HFFc6 (cell line): ENCODE measurements around the gene CCT8L2. TPM values are rescaled to one million over a fixed set of nuclear protein-coding genes. Genes with fewer than 3 reads are reported as not detected.
"Not testable (repeated sequence)": the region's sequence is repeated elsewhere in the genome, so short reads cannot be mapped to it uniquely, and the experiment has no call there.

Source experiments
- DNase-seq: peaks from one replicate; pipeline ENCODE4 v3.0.0-alpha.2; 2018
- H3K27ac Mint-ChIP-seq: 2 replicates; pipeline ENCODE4 v1.8.0; 2020; ENCODE audit warnings: mild to moderate bottlenecking, mixed read lengths
- H3K27me3 Mint-ChIP-seq: 2 replicates; pipeline ENCODE4 v1.8.0; 2021; ENCODE audit warnings: mild to moderate bottlenecking, moderate library complexity, mixed read lengths; ENCODE audit not compliant: insufficient read depth
- H3K36me3 Mint-ChIP-seq: 2 replicates; pipeline ENCODE4 v1.8.0; 2021; ENCODE audit warnings: low read depth, mixed read lengths
- H3K4me1 Mint-ChIP-seq: 2 replicates; pipeline ENCODE4 v1.8.0; 2020; ENCODE audit warnings: low read depth, mixed read lengths
- H3K4me3 Mint-ChIP-seq: 2 replicates; pipeline ENCODE4 v1.8.0; 2020; ENCODE audit warnings: mild to moderate bottlenecking, moderate library complexity, mixed read lengths
- H3K9me3 Mint-ChIP-seq: 2 replicates; pipeline ENCODE4 v1.8.0; 2020; ENCODE audit warnings: mild to moderate bottlenecking, mixed read lengths
- CTCF ChIP-seq: fragments of 200-600 bp; sonication (generic); IDR thresholded peaks from 2 replicates; pipeline ENCODE4 v1.5.0; 2021; ENCODE audit warnings: antibody characterized with exemption, mild to moderate bottlenecking
- long read RNA-seq: library from polyadenylated mRNA; unstranded; transcript quantifications from one replicate; pipeline ENCODE4 v2.0.0, GENCODE V29; 2019
- total RNA-seq, 6 experiments: library from RNA; stranded (reverse); fragmentation: NEBNext Ultra II Directional; extraction: Animal tissue kit (Norgen Biotek cat#: 25700); gene quantifications; 2 replicates in 1 of 6; 3 replicates in 5 of 6; pipeline ENCODE4 v1.2.3, GENCODE V29; 2021

Gene CCT8L2
- total RNA-seq = not detected
- long read RNA-seq = 0 reads

GRCh38 chr22:16592710-16593109, at the start of gene CCT8L2:
Gene CCT8L2 (minus strand): TSS chr22:16592810. CDS start chr22:16592550, 260 bp downstream.
- not testable (repeated sequence) for H3K36me3 Mint-ChIP-seq, H3K27ac Mint-ChIP-seq, DNase-seq, H3K4me3 Mint-ChIP-seq, H3K4me1 Mint-ChIP-seq, H3K27me3 Mint-ChIP-seq
- H3K9me3 Mint-ChIP-seq = peaks cover 61% of the 10 kb centered on the region

- H3K9me3 Mint-ChIP-seq = peaks cover 27% of the 10 kb centered on the region
- H3K27ac Mint-ChIP-seq, DNase-seq, H3K27me3 Mint-ChIP-seq, H3K4me3 Mint-ChIP-seq, H3K36me3 Mint-ChIP-seq, H3K4me1 Mint-ChIP-seq: not testable (repeated sequence)
Observed at GRCh38 chr22:16635442-16635841, 42.8 kb upstream of the CCT8L2 start.

- not testable (repeated sequence) for H3K27ac Mint-ChIP-seq, H3K36me3 Mint-ChIP-seq, H3K4me3 Mint-ChIP-seq, H3K27me3 Mint-ChIP-seq, H3K4me1 Mint-ChIP-seq, DNase-seq
- H3K9me3 Mint-ChIP-seq = peaks cover 19% of the 10 kb centered on the region
Observed at GRCh38 chr22:16634092-16634491, 41.5 kb upstream of the CCT8L2 start.

- H3K27ac Mint-ChIP-seq, H3K4me3 Mint-ChIP-seq, H3K36me3 Mint-ChIP-seq, H3K4me1 Mint-ChIP-seq, H3K9me3 Mint-ChIP-seq, H3K27me3 Mint-ChIP-seq, DNase-seq: not testable (repeated sequence)
Observed at GRCh38 chr22:16628476-16628875, 35.9 kb upstream of the CCT8L2 start.

GRCh38 chr22:16625018-16625417, 32.4 kb upstream of the CCT8L2 start:
- not testable (repeated sequence) for DNase-seq, H3K27me3 Mint-ChIP-seq, H3K9me3 Mint-ChIP-seq, H3K36me3 Mint-ChIP-seq, H3K4me1 Mint-ChIP-seq, H3K27ac Mint-ChIP-seq, H3K4me3 Mint-ChIP-seq

GRCh38 chr22:16623595-16623994, 31.0 kb upstream of the CCT8L2 start:
- DNase-seq, H3K27me3 Mint-ChIP-seq, H3K4me1 Mint-ChIP-seq, H3K27ac Mint-ChIP-seq, H3K36me3 Mint-ChIP-seq, H3K4me3 Mint-ChIP-seq: not testable (repeated sequence)
- peaks cover 18% of the 10 kb centered on the region for H3K9me3 Mint-ChIP-seq

GRCh38 chr22:16617516-16617915, 24.9 kb upstream of the CCT8L2 start:
- H3K4me3 Mint-ChIP-seq, H3K27me3 Mint-ChIP-seq, H3K27ac Mint-ChIP-seq, H3K4me1 Mint-ChIP-seq, DNase-seq, H3K36me3 Mint-ChIP-seq: not testable (repeated sequence)
- peaks cover 38% of the 10 kb centered on the region for H3K9me3 Mint-ChIP-seq

GRCh38 chr22:16616390-16616938, 23.9 kb upstream of the CCT8L2 start:
- H3K36me3 Mint-ChIP-seq, H3K4me1 Mint-ChIP-seq, H3K27me3 Mint-ChIP-seq, DNase-seq, H3K4me3 Mint-ChIP-seq, H3K27ac Mint-ChIP-seq: not testable (repeated sequence)
- peaks cover 47% of the 10 kb centered on the region for H3K9me3 Mint-ChIP-seq

GRCh38 chr22:16615606-16616245, 23.1 kb upstream of the CCT8L2 start:
- peaks cover 48% of the 10 kb centered on the region for H3K9me3 Mint-ChIP-seq
- not testable (repeated sequence) for DNase-seq, H3K27ac Mint-ChIP-seq, H3K4me1 Mint-ChIP-seq, H3K4me3 Mint-ChIP-seq, H3K36me3 Mint-ChIP-seq, H3K27me3 Mint-ChIP-seq

- H3K9me3 Mint-ChIP-seq = peaks cover 42% of the 10 kb centered on the region
- no peaks in the 10 kb centered on the region; the same call in 1 of the 2 replicates for H3K27me3 Mint-ChIP-seq
- H3K4me3 Mint-ChIP-seq = no peak overlapping the region
Observed at GRCh38 chr22:16609548-16610261, 17.1 kb upstream of the CCT8L2 start.

More at GRCh38 chr22:16609548-16610261, 17.1 kb upstream of the CCT8L2 start:
- Mint-ChIP-seq H3K27ac (no peak overlapping the region), H3K4me1 (no peaks in the 10 kb centered on the region), H3K36me3 (peaks cover 5% of the 10 kb centered on the region; the same call in 1 of the 2 replicates)
- no peak for TF ChIP-seq CTCF
- no peak for DNase-seq
